SK-N-MC (cell line): ENCODE measurements around the gene TEP1.

ENCODE experiments used
- DNase-seq: peaks from one replicate; pipeline ENCODE4 v3.0.0-alpha.2; 2011; ENCODE audit warnings: low read depth, low spot score
- H3K27ac ChIP-seq: fragments of 200-600 bp; sonication (generic); 2 replicates; pipeline ENCODE4 v1.5.1; 2016; ENCODE audit warnings: mixed run types
- H3K36me3 ChIP-seq: fragments of 200-600 bp; sonication (generic); 2 replicates; pipeline ENCODE4 v1.6.1; 2017; ENCODE audit warnings: antibody characterized with exemption, low read length, mixed read lengths; ENCODE audit not compliant: insufficient read depth
- H3K4me3 ChIP-seq: fragments of 200-600 bp; sonication (generic); 2 replicates; pipeline ENCODE4 v1.5.1; 2016
- H3K9ac ChIP-seq: fragments of 200-600 bp; sonication (generic); 2 replicates; pipeline ENCODE4 v1.8.0; 2017; ENCODE audit warnings: mixed run types, mixed read lengths; ENCODE audit not compliant: insufficient read length
- H3K9me3 ChIP-seq: fragments of 200-600 bp; sonication (generic); 2 replicates; pipeline ENCODE4 v1.6.1; 2017; ENCODE audit warnings: low read depth, mild to moderate bottlenecking, antibody characterized with exemption, low read length, moderate library complexity, mixed read lengths
- EZH2 ChIP-seq: fragments of 200-600 bp; sonication (generic); IDR thresholded peaks from one replicate; pipeline ENCODE4 v1.6.1; 2017; ENCODE audit warnings: antibody characterized with exemption
- FOXP2 ChIP-seq: optimal IDR thresholded peaks from 2 replicates; pipeline ENCODE3; 2011; ENCODE audit warnings: mild to moderate bottlenecking, moderate library complexity; ENCODE audit not compliant: insufficient read depth; ENCODE audit errors: extremely low read length, control extremely low read depth
- POLR2AphosphoS5 ChIP-seq: IDR thresholded peaks from 2 replicates; pipeline ENCODE4 v1.6.1; 2012; ENCODE audit warnings: mild to moderate bottlenecking, low read depth, low read length, borderline replicate concordance

Gene TEP1

DNA sequence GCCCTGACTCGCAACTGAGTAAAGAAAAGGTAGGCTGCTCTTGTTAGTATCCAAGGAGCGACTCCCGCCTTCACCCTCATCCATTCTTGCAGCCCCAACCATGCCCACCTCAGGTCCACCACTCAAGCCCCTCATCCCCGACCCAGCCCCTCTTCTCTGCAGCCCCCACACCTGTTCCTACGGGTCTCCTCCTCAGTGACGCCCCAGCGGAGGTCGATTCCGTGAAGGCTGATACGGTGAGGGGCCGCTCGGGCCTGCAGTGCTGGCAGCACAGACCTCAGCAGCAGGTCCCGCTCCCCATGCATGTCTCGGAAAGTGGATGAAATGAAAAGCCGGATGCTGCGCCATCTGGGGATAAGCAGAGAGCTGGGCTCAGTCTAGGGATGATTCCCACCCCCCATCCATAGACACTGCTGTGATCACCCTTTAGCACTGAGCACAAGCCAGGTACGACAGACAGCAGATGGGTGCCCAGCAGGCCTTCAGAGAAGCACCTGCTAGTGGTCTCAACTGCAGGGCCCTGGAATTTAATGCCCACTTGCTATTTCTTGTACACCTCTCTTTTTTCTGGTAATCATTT, 26.9 kb downstream of the TEP1 start:
- H3K4me3 ChIP-seq: no peak overlapping the region
- DNase-seq: no peak
- H3K27ac ChIP-seq: no peak overlapping the region
- no peaks in the 10 kb centered on the region; the same call in 1 of the 2 replicates for H3K36me3 ChIP-seq
- no peak overlapping the region for H3K9ac ChIP-seq
- TF ChIP-seq FOXP2 (no peak), POLR2AphosphoS5 (no peak), EZH2 (no peak)
- no peaks in the 10 kb centered on the region for H3K9me3 ChIP-seq

GRCh38 chr14:20384886-20385285, 28.4 kb downstream of the TEP1 start:
- H3K9me3 ChIP-seq: no peaks in the 10 kb centered on the region
- H3K36me3 ChIP-seq: no peaks in the 10 kb centered on the region; the same call in 1 of the 2 replicates
- H3K9ac ChIP-seq: no peak overlapping the region
- DNase-seq: no peak
- H3K4me3 ChIP-seq: no peak overlapping the region
- no peak overlapping the region for H3K27ac ChIP-seq
- TF ChIP-seq POLR2AphosphoS5 (no peak), FOXP2 (no peak), EZH2 (no peak)

DNA sequence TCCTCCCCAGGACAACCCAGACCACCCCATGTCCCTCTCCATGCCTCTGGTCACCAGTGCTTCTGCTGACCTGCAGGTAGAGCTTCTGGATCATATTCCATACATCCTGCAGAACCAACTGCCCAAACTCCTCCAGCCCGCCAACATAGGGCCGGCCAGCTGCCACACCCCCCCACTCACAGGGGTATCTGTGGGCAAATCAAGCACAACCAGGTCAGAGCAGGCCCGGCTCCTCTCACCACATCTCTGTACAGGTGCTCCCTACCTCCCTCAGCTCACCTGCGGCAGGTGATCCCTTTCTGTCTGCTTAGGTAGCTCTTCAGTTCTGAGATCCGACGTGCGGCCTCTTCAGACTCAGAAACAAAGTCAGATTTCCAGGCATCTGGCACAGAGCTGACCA, 29.0 kb downstream of the TEP1 start:
- no peak for DNase-seq
- H3K36me3 ChIP-seq: no peaks in the 10 kb centered on the region; the same call in 1 of the 2 replicates

GRCh38 chr14:20383636-20384035, 29.7 kb downstream of the TEP1 start:
- no peak overlapping the region for H3K4me3 ChIP-seq
- no peaks in the 10 kb centered on the region for H3K9me3 ChIP-seq
- no peak for TF ChIP-seq EZH2
- TF ChIP-seq FOXP2: no peak
- no peak for TF ChIP-seq POLR2AphosphoS5
- no peak overlapping the region for H3K9ac ChIP-seq
- H3K36me3 ChIP-seq: no peaks in the 10 kb centered on the region; the same call in 1 of the 2 replicates
- no peak overlapping the region for H3K27ac ChIP-seq
- DNase-seq: no peak

More for the DNA sequence above, 29.0 kb downstream of the TEP1 start:
- Histone ChIP-seq H3K27ac (no peak overlapping the region), H3K9me3 (no peaks in the 10 kb centered on the region), H3K4me3 (no peak overlapping the region), H3K9ac (no peak overlapping the region)
- no peak for TF ChIP-seq EZH2
- no peak for TF ChIP-seq POLR2AphosphoS5
- no peak for TF ChIP-seq FOXP2

- no peak for DNase-seq
- Histone ChIP-seq H3K4me3 (no peak overlapping the region), H3K9me3 (no peaks in the 10 kb centered on the region), H3K36me3 (no peaks in the 10 kb centered on the region; the same call in 1 of the 2 replicates), H3K27ac (no peak overlapping the region), H3K9ac (no peak overlapping the region)
- no peak for TF ChIP-seq FOXP2
- TF ChIP-seq EZH2: no peak
- TF ChIP-seq POLR2AphosphoS5: no peak
Observed at GRCh38 chr14:20383032-20383431, 30.3 kb downstream of the TEP1 start.

- Histone ChIP-seq H3K9me3 (no peaks in the 10 kb centered on the region), H3K9ac (no peak overlapping the region), H3K4me3 (no peak overlapping the region), H3K36me3 (no peaks in the 10 kb centered on the region; the same call in 1 of the 2 replicates), H3K27ac (no peak overlapping the region)
- DNase-seq: no peak
- no peak for TF ChIP-seq EZH2
- TF ChIP-seq FOXP2: no peak
- TF ChIP-seq POLR2AphosphoS5: no peak
Observed at GRCh38 chr14:20382526-20382925, 30.8 kb downstream of the TEP1 start.

DNA sequence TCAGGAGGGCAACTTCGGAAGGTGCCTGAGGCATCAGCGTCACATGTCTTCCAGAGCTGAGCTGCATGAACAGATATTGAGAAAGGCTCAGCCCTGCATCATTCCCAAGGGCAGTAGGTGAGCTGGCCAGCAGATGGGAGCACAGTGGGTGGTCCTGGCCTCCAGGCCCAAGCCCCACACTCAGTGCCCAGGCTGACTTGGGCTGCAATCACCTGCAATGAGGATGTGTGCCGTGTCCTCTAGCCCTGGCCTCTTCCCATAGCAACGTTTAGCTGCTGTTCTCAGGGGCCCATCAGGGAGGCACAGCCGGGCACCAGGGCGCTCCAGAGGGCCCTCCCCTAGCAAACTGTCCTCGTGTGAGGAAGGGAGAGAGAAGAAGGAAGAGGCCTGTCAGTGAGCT, 32.0 kb downstream of the TEP1 start:
- Histone ChIP-seq H3K9me3 (no peaks in the 10 kb centered on the region), H3K36me3 (no peaks in the 10 kb centered on the region; the same call in 1 of the 2 replicates)
- no peak for DNase-seq

DNA sequence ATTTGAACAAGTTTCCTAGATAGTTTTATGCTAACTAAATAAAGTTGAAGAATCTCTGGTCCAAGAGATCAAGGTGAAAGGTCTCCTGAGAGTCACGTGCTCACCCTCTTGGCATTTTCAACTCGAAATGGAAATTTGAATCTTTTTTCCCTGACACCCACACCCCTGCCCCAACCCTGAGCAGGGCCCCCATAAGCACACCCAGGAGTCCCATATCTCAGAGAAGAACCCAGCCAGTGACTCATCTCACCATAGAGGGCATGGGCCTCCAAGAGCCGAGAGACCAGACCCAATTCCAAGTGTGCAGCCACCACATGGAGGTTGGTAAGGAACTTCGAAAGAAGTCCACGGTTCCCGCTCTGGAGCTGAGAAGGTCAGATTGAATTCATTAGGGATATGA, 32.6 kb downstream of the TEP1 start:
- Histone ChIP-seq H3K9me3 (no peaks in the 10 kb centered on the region), H3K36me3 (no peaks in the 10 kb centered on the region; the same call in 1 of the 2 replicates), H3K4me3 (no peak overlapping the region), H3K9ac (no peak overlapping the region), H3K27ac (no peak overlapping the region)
- no peak for DNase-seq
- TF ChIP-seq FOXP2 (no peak), EZH2 (no peak), POLR2AphosphoS5 (no peak)

More for the DNA sequence above, 32.0 kb downstream of the TEP1 start:
- H3K9ac ChIP-seq: no peak overlapping the region
- TF ChIP-seq FOXP2: no peak
- H3K4me3 ChIP-seq: no peak overlapping the region
- H3K27ac ChIP-seq: no peak overlapping the region

GRCh38 chr14:20379743-20380142, 33.6 kb downstream of the TEP1 start:
- Histone ChIP-seq H3K9me3 (no peaks in the 10 kb centered on the region), H3K36me3 (no peaks in the 10 kb centered on the region; the same call in 1 of the 2 replicates), H3K4me3 (no peak overlapping the region), H3K9ac (no peak overlapping the region), H3K27ac (no peak overlapping the region)
- TF ChIP-seq EZH2 (no peak), FOXP2 (no peak), POLR2AphosphoS5 (no peak)
- DNase-seq: no peak

GRCh38 chr14:20377171-20377570, 36.1 kb downstream of the TEP1 start:
- H3K9me3 ChIP-seq: no peaks in the 10 kb centered on the region

More at GRCh38 chr14:20377171-20377570, 36.1 kb downstream of the TEP1 start:
- no peak for DNase-seq
- Histone ChIP-seq H3K27ac (no peak overlapping the region), H3K4me3 (no peak overlapping the region), H3K36me3 (peaks cover 3% of the 10 kb centered on the region; the same call in 1 of the 2 replicates), H3K9ac (no peak overlapping the region)
- TF ChIP-seq POLR2AphosphoS5: no peak
- TF ChIP-seq FOXP2: no peak
- no peak for TF ChIP-seq EZH2
